ENCODE measurements around the gene DLG2. TPM values are rescaled to one million over a fixed set of nuclear protein-coding genes. Genes with fewer than 3 reads are reported as not detected.

DLG2 gene
- polyA plus RNA-seq, 1 experiment = 0.68 TPM

DNA sequence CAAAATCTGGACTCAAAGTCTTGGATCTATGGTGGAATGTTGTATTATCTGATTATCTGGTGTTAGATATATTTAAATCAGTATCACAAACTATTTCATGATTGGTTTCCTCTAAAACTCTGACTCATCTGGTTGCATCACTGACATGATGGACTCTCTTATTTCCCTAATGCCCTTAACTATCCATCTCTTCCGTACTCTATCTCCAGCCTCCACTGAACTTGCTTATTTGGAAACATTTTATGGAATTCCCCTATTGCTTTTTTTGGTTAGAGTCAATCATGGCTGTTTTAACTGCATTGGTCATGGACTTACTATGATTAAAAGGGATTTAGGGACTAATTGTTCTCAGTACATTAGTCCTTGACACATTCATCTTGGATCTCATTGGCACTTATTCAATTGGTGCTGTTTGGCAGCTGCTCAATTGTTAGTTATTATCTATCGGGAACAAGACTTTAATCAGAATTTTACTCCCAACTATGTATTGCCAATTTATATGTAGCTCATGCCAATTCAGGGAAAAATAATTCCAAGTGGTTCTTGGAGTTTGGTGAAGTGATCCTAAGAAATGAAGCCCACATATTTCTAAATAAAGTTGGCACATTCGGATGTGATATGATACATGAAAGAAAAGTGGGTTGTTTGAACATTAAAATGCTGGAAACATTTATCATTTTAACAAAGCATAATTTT, 1399.0 kb downstream of the DLG2 start:
- no peak overlapping the region for H3K27ac ChIP-seq (ENCODE audit: low read depth, low read length)
- H3K9me3 ChIP-seq (ENCODE audit: control insufficient read depth, insufficient read depth, low read length) = no peaks in the 10 kb centered on the region
- TF ChIP-seq, protein P1, sequence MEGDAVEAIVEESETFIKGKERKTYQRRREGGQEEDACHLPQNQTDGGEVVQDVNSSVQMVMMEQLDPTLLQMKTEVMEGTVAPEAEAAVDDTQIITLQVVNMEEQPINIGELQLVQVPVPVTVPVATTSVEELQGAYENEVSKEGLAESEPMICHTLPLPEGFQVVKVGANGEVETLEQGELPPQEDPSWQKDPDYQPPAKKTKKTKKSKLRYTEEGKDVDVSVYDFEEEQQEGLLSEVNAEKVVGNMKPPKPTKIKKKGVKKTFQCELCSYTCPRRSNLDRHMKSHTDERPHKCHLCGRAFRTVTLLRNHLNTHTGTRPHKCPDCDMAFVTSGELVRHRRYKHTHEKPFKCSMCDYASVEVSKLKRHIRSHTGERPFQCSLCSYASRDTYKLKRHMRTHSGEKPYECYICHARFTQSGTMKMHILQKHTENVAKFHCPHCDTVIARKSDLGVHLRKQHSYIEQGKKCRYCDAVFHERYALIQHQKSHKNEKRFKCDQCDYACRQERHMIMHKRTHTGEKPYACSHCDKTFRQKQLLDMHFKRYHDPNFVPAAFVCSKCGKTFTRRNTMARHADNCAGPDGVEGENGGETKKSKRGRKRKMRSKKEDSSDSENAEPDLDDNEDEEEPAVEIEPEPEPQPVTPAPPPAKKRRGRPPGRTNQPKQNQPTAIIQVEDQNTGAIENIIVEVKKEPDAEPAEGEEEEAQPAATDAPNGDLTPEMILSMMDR (IDR thresholded peaks at IDR 0.05; ENCODE audit: low read depth, low read length) = no peak
- H3K4me3 ChIP-seq (ENCODE audit: low read depth, low read length) = no peak overlapping the region
- H3K27me3 ChIP-seq (ENCODE audit: control insufficient read depth, insufficient read depth, low read length) = no peaks in the 10 kb centered on the region
- DNase-seq (ENCODE audit: low read depth, low spot score) = no peak
- POLR2A ChIA-PET = no interaction called here
- CTCF ChIA-PET = no interaction called here

DNA sequence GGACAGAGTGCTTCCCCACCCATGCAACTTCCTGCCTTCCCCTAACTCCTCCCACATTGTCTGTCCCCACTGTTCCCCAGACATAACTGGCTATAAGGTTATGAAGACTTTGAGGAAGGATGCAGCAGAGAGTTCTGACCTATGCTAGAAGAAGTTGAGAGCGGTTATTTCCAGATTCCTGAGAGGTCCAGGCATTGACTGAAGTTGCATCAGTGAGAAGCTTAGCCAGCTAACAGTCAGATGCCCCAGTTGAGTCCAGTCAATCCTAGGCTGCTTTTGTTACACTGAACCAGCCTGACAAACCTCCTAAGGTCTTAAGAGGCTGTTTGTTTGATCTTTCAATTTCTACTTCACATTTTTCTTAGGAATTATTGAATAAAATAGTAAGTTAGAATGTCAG, 1403.1 kb downstream of the DLG2 start:
- DNase-seq (ENCODE audit: low read depth, low spot score) = no peak
- TF ChIP-seq, protein P1 (IDR thresholded peaks at IDR 0.05; ENCODE audit: low read depth, low read length) = no peak
- ChIA-PET POLR2A (no interaction called here), CTCF (no interaction called here)
- Histone ChIP-seq H3K9me3 (ENCODE audit: control insufficient read depth, insufficient read depth, low read length) (no peaks in the 10 kb centered on the region), H3K27me3 (ENCODE audit: control insufficient read depth, insufficient read depth, low read length) (no peaks in the 10 kb centered on the region), H3K27ac (ENCODE audit: low read depth, low read length) (no peak overlapping the region), H3K4me3 (ENCODE audit: low read depth, low read length) (no peak overlapping the region)

DNA sequence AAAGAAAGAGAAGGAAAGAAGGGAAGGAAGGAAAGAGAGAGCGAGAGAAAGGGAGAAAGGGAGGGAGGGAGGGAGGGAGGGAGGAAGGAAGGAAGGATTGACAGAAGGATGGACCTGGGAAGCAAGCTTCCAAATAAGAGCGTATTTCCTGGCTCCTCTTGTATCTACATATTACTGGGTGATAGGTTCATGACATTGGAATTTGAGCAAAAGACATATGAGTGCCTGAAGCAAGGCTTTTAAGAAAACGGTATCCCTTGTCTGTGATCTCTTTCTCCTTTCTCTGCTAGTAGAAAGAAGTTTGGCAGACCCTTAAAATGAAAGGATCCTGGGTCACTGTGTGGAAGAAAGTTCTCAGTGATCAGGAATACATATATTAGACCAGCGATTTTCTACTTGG, 1408.8 kb downstream of the DLG2 start:
- TF ChIP-seq, protein P1 (IDR thresholded peaks at IDR 0.05; ENCODE audit: low read depth, low read length) = no peak
- ChIA-PET CTCF (no interaction called here), POLR2A (no interaction called here)
- H3K9me3 ChIP-seq (ENCODE audit: control insufficient read depth, insufficient read depth, low read length) = no peaks in the 10 kb centered on the region
- no peak overlapping the region for H3K4me3 ChIP-seq (ENCODE audit: low read depth, low read length)
- H3K27ac ChIP-seq (ENCODE audit: low read depth, low read length) = no peak overlapping the region
- no peak for DNase-seq (ENCODE audit: low read depth, low spot score)
- no peaks in the 10 kb centered on the region for H3K27me3 ChIP-seq (ENCODE audit: control insufficient read depth, insufficient read depth, low read length)

DNA sequence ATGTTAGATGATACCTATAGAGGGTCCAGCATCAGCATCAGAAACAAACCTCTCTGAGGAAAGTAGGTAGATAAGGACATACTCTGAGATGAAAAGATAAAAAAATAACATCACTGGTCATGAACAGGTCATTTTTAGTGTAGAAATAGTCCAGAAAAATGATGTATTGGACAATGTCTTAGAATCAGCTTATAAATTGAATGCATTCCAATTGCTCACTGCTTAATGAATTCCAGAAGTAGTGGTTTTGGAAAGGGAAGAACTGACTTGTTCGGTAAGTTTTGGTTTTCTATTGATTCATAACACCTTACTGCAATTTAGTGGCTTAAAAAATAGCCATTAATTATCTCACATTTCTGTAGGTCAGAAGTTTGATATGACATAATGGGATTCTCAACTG, 1411.5 kb downstream of the DLG2 start:
- TF ChIP-seq, protein P1 (IDR thresholded peaks at IDR 0.05; ENCODE audit: low read depth, low read length) = no peak
- H3K4me3 ChIP-seq (ENCODE audit: low read depth, low read length) = no peak overlapping the region
- ChIA-PET POLR2A (no interaction called here), CTCF (no interaction called here)
- H3K27me3 ChIP-seq (ENCODE audit: control insufficient read depth, insufficient read depth, low read length) = no peaks in the 10 kb centered on the region
- H3K27ac ChIP-seq (ENCODE audit: low read depth, low read length) = no peak overlapping the region
- no peaks in the 10 kb centered on the region for H3K9me3 ChIP-seq (ENCODE audit: control insufficient read depth, insufficient read depth, low read length)
- DNase-seq (ENCODE audit: low read depth, low spot score) = no peak

DNA sequence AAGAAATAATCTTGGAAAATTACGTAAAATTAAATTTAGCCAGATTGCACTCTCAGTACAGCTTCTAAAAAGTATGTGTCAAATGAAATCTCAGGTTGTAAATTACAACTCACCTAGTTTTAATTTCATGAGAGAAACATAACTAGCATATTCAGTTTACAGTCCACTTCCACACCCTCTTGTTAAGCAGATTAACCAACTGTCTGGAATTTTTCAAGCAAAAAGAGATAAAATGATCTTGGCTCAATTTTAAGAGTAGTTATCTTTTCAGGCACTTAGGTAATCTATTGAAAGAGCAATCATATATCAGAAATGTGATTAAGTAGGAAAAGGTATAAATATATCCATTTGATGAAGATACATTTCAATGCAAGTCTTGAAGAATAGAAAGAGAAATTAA, 1412.6 kb downstream of the DLG2 start:
- CTCF ChIA-PET = no interaction called here
- POLR2A ChIA-PET = no interaction called here
- Histone ChIP-seq H3K4me3 (ENCODE audit: low read depth, low read length) (no peak overlapping the region), H3K27me3 (ENCODE audit: control insufficient read depth, insufficient read depth, low read length) (no peaks in the 10 kb centered on the region), H3K9me3 (ENCODE audit: control insufficient read depth, insufficient read depth, low read length) (no peaks in the 10 kb centered on the region), H3K27ac (ENCODE audit: low read depth, low read length) (no peak overlapping the region)
- DNase-seq (ENCODE audit: low read depth, low spot score) = no peak
- TF ChIP-seq, protein P1 (IDR thresholded peaks at IDR 0.05; ENCODE audit: low read depth, low read length) = no peak
